ENCODE data around the gene WDR88.
"Not testable (repeated sequence)": the region's sequence is repeated elsewhere in the genome, so short reads cannot be mapped to it uniquely, and the experiment has no call there.

Gene WDR88

DNA sequence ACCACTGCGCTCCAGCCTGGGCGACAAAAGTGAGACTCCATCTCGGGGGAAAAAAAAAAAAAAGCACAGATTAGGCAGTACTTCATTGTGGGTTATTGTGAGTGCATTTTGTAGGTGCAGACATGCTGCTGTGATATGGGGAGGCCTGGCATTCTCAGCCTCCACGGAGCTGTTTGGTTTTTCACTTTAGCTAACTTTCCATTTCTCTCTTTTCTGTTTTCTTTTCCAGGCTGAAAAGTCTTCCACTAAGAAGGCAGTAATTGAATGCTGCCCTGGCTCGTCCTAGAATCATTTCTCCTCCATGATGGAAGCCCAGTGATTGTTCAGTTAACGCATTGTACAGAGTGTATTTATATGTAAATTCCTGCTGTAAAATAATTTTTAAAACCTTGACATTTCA, 2.0 kb upstream of the WDR88 start:
- DNase-seq (ENCODE audit: low read depth), result no peak

DNA sequence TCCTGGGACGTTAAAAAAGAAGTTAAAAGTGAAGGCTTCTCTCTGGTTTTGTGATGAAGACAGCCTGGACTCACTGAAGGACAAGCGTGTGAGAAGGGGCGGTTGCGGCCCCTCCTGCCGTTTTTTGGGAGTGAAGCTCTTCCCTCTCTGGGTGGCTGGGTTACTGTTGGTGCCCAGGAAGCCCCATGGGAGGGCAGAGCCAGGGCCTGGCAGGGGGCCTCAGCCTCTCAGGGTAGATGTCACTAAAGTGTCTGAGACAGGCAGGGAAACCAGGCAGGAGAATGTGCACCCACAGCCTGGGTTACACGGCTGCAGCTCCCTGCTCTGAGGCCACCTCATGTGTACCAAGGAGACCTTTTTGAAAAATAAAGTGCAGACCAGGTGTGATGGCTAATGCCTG, 1.5 kb upstream of the WDR88 start:
- no peak for DNase-seq (ENCODE audit: low read depth)

DNA sequence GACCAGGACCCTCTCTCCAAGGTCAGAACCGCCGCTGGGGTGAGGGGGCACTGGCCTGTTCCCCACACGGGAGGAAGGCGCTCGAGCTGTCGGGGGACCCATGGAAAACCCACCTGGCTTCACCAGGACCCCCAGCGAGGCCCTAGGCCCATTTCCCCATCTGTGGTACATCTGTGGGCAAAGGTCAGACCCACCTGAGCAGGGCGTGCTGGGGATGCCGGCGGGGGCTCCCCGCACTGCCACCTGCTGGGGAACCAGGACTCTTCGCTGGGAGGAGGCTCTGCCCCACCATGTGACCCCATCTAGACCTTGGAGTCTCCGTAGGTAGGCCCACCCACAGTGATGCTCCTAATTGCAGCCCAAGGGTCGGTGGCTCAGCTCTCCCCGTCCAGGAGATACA, 511 bp downstream of the WDR88 start:
- no peak for DNase-seq (ENCODE audit: low read depth)

DNA sequence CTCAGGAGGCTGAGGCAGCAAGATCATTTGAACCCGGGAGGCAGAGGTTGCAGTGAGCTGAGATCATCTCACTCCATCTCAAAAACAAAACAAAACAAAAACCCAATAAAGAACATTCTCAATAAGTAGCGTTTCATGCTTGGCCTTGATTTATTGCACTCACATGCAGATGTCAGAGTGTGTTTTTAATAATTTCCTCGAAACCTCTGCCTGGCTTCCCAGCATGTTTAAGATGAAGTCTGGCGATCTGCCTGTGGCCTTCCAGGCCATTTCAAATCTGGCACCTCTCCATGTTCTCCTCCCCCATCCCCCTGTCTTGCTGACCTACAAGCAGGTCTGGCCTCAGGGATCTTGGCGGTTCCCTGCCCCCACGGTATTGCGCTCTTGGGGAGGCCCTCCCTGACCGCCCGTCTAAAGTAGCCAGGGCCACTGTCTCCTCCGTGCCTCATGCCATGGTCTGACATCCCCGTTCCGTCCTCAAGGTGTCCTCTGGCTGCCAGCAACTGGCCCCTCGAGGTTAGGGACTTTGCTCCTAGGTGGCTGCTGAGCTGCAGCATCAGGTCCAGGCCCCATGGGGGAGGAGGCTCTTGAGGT, 1.6 kb downstream of the WDR88 start:
- DNase-seq (ENCODE audit: low read depth), result peak; percentile 39

DNA sequence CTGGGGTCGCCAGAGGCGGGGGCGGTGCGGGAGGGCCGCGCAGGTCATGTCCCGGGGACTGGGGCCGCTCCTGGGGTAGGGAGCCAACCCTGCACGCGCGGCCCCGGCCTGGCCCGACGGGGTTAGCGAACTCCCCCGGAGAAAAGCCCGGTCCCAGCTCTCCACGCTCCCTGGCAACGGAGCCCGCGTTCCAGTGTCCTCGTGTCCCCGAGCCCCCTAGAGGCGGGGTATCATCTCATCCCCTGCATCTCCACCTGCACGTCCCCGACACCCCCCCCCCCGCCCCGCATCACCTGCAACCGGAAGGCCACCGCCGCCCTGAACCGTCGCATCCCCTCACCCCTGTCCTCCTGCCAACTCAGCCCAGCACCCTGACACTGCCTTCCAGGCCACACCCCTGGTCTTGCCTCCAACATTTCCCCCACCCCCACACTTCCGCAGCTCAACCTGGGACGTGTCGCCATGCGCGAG, 2.7 kb downstream of the WDR88 start:
- no peak for DNase-seq (ENCODE audit: low read depth)

DNA sequence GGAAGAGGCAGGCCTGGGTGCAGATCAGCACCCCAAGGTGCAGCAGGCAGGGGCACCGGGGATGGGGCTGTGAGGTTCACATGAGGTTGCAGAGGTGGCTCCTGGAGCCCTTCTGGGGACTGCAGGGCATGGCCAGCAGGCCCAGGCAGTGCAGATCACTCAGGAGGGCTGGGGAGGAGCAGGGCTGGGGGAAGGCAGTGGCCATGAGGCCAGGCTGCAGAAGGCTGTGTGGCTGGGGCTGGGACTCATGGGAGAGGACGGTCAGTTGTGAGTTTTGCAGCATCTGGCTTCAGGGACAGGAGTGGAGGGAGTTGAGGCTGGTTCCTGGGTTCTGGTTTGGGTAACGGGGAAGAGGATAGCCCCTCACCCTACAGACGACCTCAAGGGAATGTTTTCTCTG, 7.3 kb downstream of the WDR88 start:
- DNase-seq (ENCODE audit: low read depth), result no peak

DNA sequence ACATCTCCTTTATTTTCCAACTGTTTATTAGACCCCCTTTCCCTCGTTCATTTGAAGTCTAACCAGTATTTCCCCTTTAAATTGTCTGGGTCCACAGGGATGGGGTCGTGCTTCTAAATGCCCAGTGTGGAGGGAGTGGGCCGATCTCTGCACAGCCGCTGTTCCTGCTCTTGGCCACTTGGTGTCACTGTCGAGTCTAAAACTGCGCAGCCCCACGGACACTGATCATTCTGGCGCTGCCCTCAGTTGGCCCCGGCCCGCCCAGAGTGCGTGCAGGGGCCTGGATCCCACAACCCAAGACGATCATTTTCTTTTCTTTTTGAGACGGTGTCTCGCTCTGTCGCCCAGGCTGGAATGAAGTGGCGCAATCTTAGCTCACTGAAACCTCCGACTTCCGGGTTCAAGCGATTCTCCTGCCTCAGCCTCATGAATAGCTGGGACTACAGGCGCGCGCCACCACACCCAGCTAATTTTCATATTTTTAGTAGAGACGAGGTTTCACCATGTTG, 12.0 kb downstream of the WDR88 start:
- peak; percentile 63 for DNase-seq (ENCODE audit: low read depth)

DNA sequence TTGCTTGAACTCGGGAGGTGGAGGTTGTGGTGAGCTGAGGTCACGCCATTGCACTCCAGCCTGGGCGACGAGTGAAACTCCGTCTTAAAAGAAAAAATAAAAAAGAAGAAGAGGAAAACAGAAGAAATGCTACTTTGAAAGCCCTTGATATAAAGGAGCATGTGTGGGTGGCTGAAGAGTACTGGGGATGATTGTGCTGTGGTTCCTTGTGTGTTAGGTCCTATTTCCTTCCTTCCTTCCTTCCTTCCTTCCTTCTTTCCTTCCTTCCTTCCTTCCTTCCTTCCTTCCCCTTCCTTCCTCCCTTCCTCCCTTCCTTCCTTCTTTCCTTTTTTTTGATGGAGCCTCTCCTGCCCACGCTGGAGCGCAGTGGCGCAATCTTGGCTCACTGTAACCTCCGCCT, 14.3 kb downstream of the WDR88 start:
- DNase-seq (ENCODE audit: low read depth), result no peak

DNA sequence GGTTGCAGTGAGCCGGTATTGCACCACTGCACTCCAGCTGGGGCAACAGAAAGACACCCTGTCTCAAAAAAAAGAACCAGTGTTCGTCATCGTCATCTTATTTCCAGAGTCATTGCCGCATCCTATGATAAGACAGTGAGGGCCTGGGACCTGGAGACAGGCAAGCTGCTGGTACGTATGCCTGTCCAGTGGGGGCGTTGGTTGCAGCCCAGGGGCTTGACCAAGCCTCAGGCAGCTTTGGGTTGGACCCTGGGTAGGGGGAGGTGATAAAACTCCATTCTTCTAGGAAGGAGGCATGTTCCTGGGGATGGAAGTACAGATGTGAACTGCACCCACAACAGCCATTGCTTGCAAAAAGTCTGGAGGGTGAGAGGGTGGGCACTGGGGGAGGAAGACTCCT, 15.6 kb downstream of the WDR88 start:
- no peak for DNase-seq (ENCODE audit: low read depth)

DNA sequence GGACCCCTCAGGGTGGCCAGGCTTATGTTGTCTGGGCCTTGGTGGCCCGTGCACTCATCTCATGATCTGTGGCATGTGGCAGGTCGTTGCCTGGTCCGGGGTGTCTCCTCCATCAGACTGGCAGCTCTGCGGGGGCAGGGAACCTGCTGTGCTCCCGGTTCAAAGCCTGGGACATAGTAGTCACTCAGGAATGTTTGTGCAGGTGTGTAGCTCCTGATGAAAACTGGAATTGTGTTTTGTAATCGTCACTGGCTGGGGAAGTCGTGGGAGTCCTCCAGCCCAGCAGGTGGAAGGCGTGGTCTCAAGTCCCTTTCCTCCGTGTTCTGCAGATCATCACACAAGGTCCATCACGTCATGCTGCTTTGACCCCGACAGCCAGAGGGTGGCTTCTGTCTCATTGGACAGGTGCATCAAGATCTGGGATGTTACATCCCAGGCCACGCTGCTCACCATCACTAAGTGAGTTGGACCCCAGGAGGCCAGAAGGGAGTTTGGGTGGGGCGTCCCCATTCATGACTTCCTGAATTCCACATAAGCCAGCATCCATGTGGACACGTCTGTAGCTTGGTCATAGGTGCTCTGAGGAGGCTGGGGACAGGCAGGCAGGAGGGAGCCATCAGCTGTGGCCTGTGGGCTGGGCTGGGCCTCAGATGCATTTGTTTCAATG, 19.1 kb downstream of the WDR88 start:
- no peak for DNase-seq (ENCODE audit: low read depth)

DNA sequence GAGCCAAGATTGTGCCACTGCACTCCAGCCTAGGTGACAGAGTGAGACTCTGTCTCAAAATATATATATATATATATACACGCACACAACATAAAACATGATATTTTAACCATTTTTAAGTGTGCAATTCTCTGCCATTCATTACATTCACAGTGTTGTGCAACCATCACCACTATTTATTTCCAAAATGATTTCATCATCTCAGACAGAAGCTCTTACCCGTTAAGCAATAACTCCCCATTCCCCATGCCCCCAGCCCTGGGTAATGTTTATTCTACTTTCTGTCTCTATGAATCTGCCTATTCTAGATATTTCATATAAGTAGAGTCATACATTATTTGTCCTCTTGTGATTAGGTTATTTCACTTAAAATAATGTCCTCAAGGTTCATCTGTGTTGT, 20.3 kb downstream of the WDR88 start:
- DNase-seq (ENCODE audit: low read depth), result no peak

DNA sequence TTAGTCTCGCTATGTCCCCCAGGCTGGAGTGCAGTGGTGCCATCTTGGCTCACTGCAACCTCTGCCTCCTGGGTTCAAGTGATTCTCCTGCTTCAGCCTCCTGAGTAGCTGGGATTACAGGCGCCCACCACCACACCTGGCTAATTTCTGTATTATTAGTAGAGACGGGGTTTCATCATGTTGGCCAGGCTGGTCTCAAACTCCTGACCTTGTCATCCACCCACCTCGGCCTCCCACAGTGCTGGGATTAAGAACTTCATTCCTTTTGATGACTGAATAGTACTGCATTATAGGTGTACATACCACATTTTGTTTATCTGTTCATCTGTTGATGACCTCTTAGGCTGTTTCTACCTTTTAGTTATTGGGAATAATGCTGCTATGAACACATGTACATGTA, 20.7 kb downstream of the WDR88 start:
- not testable (repeated sequence) for DNase-seq (ENCODE audit: low read depth)

DNA sequence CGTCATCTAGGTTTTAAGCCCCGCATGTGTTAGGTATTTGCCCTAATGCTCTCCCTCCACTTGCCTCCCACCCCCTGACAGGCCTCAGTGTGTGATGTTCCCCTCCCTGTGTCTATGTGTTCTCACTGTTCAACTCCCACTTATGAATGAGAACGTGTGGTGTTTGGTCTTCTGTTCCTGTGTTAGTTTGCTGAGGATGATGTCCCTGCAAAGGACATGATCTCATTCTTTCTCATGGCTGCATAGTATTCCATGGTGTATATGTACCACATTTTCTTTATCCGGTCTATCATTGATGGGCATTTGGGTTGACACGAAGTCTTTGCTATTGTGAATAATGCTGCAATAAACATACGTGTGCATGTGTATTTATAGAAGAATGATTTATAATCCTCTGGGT, 22.4 kb downstream of the WDR88 start:
- not testable (repeated sequence) for DNase-seq (ENCODE audit: low read depth)

DNA sequence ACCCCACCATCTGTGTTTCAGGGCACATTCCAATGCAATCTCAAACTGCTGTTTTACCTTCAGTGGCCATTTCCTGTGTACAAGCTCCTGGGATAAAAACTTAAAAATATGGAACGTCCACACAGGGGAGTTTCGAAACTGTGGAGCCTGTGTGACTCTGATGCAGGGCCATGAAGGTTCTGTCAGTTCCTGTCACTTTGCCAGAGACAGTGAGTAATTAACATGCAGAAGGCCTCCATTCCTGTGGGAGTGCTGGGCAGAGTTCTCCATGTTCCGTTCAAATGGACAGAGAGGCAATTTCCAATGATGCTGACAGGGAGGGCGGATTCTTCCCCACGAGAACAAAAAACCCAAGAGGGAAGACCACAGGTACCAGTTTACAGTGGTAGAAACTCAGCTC, 24.4 kb downstream of the WDR88 start:
- DNase-seq (ENCODE audit: low read depth), result peak; percentile 66

DNA sequence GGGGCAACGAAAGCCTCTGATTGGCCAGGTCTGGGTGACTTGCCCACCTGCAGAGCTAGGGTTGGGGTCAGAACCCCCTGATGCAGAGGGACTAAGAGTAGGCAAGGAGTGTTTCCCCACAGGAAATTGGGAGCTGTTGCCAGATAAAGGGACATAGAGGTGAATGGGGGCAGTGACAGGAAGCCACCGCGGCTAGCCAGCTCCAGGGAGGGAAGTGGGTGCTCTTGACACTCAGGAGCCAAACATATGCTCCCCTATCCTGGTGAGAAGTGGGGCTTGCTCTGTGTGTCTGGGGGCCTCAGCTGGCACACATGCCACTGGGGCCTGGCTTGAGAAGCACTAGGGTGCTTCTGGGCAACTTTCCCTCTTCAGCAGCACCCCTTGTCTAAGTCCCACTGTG, 26.0 kb downstream of the WDR88 start:
- no peak for DNase-seq (ENCODE audit: low read depth)

DNA sequence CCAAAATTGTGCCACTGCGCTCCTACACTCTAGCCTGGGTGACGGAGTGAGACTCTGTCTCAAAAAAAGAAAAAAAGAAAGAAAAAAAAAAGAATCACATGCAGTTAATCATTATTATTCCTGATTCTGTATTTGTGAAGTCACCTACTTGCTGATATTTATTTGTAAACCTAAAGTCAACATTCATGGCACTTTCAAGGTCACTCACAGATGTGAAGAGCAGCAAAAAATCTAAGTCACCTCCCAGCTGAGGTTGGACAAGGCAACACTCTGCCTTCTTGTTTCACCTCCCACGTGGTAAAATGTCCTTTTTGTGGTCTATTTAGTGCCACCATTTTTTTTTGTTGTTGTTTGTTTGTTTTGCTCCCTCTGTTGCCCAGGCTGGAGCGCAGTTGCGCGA, 26.5 kb downstream of the WDR88 start:
- no peak for DNase-seq (ENCODE audit: low read depth)

DNA sequence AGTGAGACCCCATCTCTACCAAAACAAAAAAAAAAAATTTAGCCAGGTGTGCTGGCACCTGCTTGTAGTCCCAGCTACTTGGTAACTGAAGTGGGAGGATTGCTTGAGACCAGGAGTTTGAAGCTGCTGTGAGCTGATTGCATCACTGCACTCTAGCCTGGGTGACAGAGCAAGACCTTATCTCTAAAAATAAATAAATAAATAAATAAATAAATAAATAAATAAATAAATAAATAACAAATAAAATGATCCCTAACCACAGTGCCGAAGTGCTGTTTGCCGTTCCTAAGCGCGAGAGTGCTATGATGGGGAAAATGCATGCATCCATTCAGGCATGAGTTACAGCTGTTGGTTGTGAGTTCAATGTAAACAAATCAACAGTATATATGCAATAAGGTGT, 27.2 kb downstream of the WDR88 start:
- no peak for DNase-seq (ENCODE audit: low read depth)

DNA sequence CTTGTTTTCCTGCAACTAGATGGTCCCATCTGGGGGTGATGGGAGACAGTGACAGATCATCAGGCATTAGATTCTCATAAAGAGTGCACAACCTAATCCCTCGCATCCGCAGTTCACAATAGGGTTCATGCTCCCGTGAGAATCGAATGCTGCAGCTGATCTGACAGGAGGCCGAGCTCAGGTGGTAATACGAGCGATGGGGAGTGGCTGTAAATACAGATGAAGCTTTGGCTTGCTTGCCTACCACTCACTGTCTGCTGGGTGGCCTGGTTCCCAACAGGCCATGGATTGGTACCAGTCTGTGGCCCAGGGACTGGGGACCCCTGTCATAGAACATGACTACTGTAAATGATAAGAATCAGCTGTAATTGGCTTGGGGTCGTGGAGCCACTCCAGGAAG, 28.0 kb downstream of the WDR88 start:
- DNase-seq (ENCODE audit: low read depth), result no peak

DNA sequence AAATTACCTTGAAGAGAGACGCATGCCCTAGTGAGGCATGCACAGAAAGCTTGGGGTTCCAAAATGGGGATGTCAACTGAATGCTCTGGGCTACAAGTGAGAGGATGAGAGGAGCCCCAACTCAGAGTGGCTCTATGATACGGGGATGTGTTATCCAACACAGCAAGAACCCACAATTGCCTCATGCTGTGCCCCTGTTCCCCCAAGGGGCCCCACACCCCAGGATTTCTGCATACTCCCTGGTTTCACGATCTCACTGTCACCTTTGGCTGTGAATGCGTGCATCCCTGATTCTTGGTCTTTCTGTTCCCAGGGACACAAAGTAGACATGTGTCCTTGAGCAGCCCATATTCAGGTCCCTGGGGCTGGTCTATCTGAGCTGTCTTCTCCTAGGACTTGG, 29.3 kb downstream of the WDR88 start:
- no peak for DNase-seq (ENCODE audit: low read depth)

DNA sequence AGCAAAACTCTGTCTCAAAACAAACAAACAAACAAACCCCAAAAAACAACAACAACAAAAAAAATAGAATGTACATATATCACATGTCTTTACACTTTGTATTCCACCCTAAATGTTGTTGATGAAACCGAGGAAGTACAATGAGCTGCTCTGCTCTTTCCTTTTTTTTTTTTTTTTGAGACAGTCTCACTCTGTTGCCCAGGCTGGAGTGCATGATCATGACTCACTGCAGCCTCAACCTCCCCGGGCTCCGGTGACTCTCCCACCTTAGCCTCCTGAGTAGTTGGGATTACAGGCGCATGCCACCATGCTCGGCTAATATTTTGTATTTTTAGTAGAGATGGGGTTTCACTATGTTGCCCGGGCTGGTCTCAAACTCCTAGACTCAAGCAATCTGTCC, 31.6 kb downstream of the WDR88 start:
- no peak for DNase-seq (ENCODE audit: low read depth)

DNA sequence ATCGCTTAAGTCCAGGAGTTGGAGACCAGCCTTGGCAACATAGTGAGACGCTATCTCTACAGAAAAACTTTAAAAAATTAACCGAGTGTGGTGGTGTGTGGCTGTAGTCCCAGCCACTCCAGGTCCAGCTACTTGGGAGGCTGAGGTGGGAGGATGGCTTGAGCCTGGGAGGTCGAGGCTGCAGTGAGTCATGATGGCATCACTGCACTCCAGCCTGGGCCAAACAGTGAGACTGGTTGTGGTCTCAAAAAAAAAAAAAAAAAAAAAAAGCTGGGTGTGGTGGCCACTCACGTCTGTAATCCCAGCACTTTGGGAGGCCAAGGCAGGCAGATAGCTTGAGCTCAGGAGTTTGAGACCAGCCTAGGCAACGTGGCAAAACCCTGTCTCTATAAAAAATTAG, 34.1 kb downstream of the WDR88 start:
- not testable (repeated sequence) for DNase-seq (ENCODE audit: low read depth)

DNA sequence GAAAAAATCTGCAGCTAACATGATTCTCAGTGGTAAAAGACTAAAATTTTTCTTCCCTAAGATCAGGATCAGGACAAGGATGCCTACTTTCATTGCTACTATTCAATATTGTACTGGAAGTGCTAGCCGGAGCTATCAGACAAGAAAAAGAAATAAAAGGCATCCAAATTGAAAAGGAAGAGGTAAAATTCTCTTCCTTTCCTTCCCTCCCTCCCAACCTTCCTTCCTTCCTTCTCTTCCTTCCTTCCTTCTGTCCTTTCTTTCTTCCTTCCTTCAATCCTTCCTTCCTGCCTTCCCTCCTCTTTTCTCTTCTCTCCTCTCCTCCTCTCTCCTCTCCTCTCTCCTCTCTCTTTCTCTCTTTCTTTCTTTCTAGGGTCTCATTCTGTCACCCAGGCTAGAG, 35.5 kb downstream of the WDR88 start:
- DNase-seq (ENCODE audit: low read depth), result no peak

DNA sequence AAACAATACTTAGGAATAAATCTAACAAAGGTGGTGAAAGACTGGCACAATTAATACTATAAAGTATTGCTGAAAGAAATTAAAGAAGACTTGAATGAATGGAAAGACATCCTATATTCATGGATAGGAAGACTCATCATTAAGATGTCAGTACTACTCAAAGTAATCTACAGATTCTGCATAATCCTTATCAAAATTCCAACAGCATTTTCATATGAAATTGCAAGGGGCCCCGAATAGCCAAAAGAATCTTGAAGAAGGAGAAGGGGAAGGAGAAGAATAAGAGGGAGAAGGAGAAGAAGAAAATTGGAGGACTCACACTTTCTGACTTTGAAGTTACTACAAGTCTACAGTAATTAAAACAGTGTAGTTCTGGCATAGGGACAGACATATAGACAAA, 36.6 kb downstream of the WDR88 start:
- no peak for DNase-seq (ENCODE audit: low read depth)

DNA sequence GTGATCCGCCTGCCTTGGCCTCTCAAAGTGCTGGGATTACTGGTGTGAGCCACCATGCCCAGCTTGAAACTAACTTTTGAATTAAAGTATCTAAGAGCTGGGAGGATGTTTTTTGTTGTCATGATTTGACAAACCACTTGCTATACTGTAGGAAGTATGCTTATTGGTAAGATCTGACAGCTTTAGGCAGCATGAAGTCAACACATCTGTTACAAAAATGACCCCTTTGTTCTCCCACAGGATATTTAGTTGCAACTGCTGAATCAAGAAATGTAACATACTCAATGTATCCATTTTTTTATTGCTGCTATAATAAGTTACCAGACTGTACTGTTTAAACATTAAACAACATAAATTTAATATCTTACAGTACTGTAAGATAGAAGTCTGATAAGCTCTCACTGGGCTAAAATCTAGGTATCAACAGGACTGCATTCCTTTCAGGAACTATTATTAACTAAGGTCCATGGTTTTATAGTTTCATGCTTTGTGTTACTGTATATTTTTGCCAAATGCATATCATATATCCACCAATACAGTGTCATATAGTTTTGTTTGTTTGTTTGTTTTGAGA, 39.4 kb downstream of the WDR88 start:
- no peak for DNase-seq (ENCODE audit: low read depth)
